Measurements from ENCODE around the gene CELF4. TPM values are rescaled to one million over a fixed set of nuclear protein-coding genes. Genes with fewer than 3 reads are reported as not detected.
"Not testable (repeated sequence)": the region's sequence is repeated elsewhere in the genome, so short reads cannot be mapped to it uniquely, and the experiment has no call there.

Gene CELF4
- total RNA-seq, 1 donor from 2014 or later = 2.3 TPM

DNA sequence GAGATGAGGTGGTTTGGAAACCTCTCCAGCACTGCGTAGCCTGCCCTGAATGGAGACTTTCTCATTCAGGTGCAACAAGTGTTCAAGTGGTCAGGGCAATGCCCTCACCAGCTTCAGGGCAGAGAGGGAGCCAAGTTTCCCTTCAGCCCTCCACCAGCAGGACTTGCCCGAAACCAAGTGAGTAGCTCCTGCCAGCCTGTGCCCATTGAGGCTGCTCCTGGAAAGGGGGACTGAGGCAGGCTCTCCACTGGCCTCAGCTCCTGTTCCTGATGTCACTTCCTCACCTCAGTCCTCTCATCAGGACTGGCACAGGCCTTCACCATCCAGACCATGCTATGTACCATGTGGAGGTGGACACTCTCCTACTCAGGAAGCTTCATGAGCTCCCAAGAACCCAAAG, 94.6 kb downstream of the CELF4 start:
- Mint-ChIP-seq H3K4me1 (peaks cover 7% of the 10 kb centered on the region), H3K9me3 (no peaks in the 10 kb centered on the region), H3K4me3 (no peak overlapping the region), H3K27me3 (ENCODE audit: low read depth) (peaks cover 18% of the 10 kb centered on the region), H3K36me3 (no peaks in the 10 kb centered on the region), H3K27ac (no peak overlapping the region)
- TF ChIP-seq, protein P1, sequence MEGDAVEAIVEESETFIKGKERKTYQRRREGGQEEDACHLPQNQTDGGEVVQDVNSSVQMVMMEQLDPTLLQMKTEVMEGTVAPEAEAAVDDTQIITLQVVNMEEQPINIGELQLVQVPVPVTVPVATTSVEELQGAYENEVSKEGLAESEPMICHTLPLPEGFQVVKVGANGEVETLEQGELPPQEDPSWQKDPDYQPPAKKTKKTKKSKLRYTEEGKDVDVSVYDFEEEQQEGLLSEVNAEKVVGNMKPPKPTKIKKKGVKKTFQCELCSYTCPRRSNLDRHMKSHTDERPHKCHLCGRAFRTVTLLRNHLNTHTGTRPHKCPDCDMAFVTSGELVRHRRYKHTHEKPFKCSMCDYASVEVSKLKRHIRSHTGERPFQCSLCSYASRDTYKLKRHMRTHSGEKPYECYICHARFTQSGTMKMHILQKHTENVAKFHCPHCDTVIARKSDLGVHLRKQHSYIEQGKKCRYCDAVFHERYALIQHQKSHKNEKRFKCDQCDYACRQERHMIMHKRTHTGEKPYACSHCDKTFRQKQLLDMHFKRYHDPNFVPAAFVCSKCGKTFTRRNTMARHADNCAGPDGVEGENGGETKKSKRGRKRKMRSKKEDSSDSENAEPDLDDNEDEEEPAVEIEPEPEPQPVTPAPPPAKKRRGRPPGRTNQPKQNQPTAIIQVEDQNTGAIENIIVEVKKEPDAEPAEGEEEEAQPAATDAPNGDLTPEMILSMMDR (IDR thresholded peaks at IDR 0.05; ENCODE audit: unreplicated experiment) = no peak
- DNase-seq (ENCODE audit: low spot score in 2 of 2, unreplicated experiment in 2 of 2) = no peak

GRCh38 chr18:37467002-37467662, 98.5 kb downstream of the CELF4 start:
- no peak for DNase-seq (ENCODE audit: low spot score in 2 of 2, unreplicated experiment in 2 of 2)
- TF ChIP-seq, protein P1 (IDR thresholded peaks at IDR 0.05; ENCODE audit: unreplicated experiment) = no peak
- no peaks in the 10 kb centered on the region for H3K36me3 Mint-ChIP-seq
- H3K4me3 Mint-ChIP-seq = no peak overlapping the region
- no peaks in the 10 kb centered on the region for H3K9me3 Mint-ChIP-seq
- peaks cover 11% of the 10 kb centered on the region for H3K27me3 Mint-ChIP-seq (ENCODE audit: low read depth)
- no peak overlapping the region for H3K27ac Mint-ChIP-seq
- peaks cover 12% of the 10 kb centered on the region for H3K4me1 Mint-ChIP-seq

GRCh38 chr18:37465958-37466357, 99.6 kb downstream of the CELF4 start:
- no peak for DNase-seq (ENCODE audit: low spot score in 2 of 2, unreplicated experiment in 2 of 2)
- peaks cover 5% of the 10 kb centered on the region for H3K27me3 Mint-ChIP-seq (ENCODE audit: low read depth)

GRCh38 chr18:37464257-37464656, 101.3 kb downstream of the CELF4 start:
- Mint-ChIP-seq H3K4me3 (no peak overlapping the region), H3K9me3 (no peaks in the 10 kb centered on the region), H3K27me3 (ENCODE audit: low read depth) (peaks cover 2% of the 10 kb centered on the region), H3K36me3 (no peaks in the 10 kb centered on the region), H3K27ac (no peak overlapping the region), H3K4me1 (peaks cover 12% of the 10 kb centered on the region)
- TF ChIP-seq, protein P1 (IDR thresholded peaks at IDR 0.05; ENCODE audit: unreplicated experiment) = no peak
- no peak for DNase-seq (ENCODE audit: low spot score in 2 of 2, unreplicated experiment in 2 of 2)

More at GRCh38 chr18:37465958-37466357, 99.6 kb downstream of the CELF4 start:
- no peaks in the 10 kb centered on the region for H3K36me3 Mint-ChIP-seq
- no peaks in the 10 kb centered on the region for H3K9me3 Mint-ChIP-seq
- H3K4me1 Mint-ChIP-seq = peaks cover 12% of the 10 kb centered on the region
- no peak overlapping the region for H3K4me3 Mint-ChIP-seq
- TF ChIP-seq, protein P1 (IDR thresholded peaks at IDR 0.05; ENCODE audit: unreplicated experiment) = no peak
- H3K27ac Mint-ChIP-seq = no peak overlapping the region

GRCh38 chr18:37461329-37461728, 104.3 kb downstream of the CELF4 start:
- DNase-seq (ENCODE audit: low spot score in 2 of 2, unreplicated experiment in 2 of 2); H3K36me3 Mint-ChIP-seq; H3K27me3 Mint-ChIP-seq (ENCODE audit: low read depth); H3K27ac Mint-ChIP-seq; H3K4me3 Mint-ChIP-seq; H3K4me1 Mint-ChIP-seq; H3K9me3 Mint-ChIP-seq: not testable (repeated sequence)

- no peak overlapping the region for H3K27ac Mint-ChIP-seq
- H3K9me3 Mint-ChIP-seq = no peaks in the 10 kb centered on the region
- no peak overlapping the region for H3K4me3 Mint-ChIP-seq
- peaks cover 5% of the 10 kb centered on the region for H3K27me3 Mint-ChIP-seq (ENCODE audit: low read depth)
- peaks cover 3% of the 10 kb centered on the region for H3K4me1 Mint-ChIP-seq
- TF ChIP-seq, protein P1 (IDR thresholded peaks at IDR 0.05; ENCODE audit: unreplicated experiment) = no peak
- DNase-seq (ENCODE audit: low spot score in 2 of 2, unreplicated experiment in 2 of 2) = no peak
- no peaks in the 10 kb centered on the region for H3K36me3 Mint-ChIP-seq
Observed at GRCh38 chr18:37460604-37461003, 105.0 kb downstream of the CELF4 start.

Measured in mesothelial cell of epicardium (in vitro differentiated cells).